Endothelial cell of umbilical vein (primary cell): ENCODE data around the gene KDM5B. TPM values are rescaled to one million over a fixed set of nuclear protein-coding genes. Genes with fewer than 3 reads are reported as not detected.

Source experiments
- BruUV-seq: library from RNA; stranded (reverse); fragments of 400-500 nt; replicated peaks from 2 replicates; lab custom pipeline; 2021; lab: Mats Ljungman, UMichigan
- CTCF ChIA-PET: fragments of 300-600, 350-600 bp; sonication (Branson Sonifier 250); formaldehyde crosslinking; loops from one replicate; lab custom pipeline; 2021; ENCODE audit warnings: antibody characterized with exemption, inconsistent platforms; lab: Charles Lee
- POLR2A ChIA-PET: fragments of 300-600, 350-600 bp; sonication (Branson Sonifier 250); formaldehyde crosslinking; loops from one replicate; lab custom pipeline; 2021; ENCODE audit warnings: antibody characterized with exemption, inconsistent platforms; lab: Charles Lee
- DNase-seq: peaks from one replicate; pipeline ENCODE4 v3.0.0-alpha.2; 2011; ENCODE audit warnings: low read depth, low spot score
- FAIRE-seq: peaks from 2 replicates; lab custom pipeline; 2011; peaks lifted over from hg19 to GRCh38; lab: Jason Lieb, UNC
- H2AFZ ChIP-seq: 2 replicates; pipeline ENCODE4 v1.6.0; 2012; ENCODE audit warnings: low read depth, low read length, control low read depth, inconsistent platforms
- H3K27ac ChIP-seq: 2 replicates; pipeline ENCODE4 v1.5.1; 2011; ENCODE audit warnings: low read depth, mild to moderate bottlenecking, control low read depth, low read length, moderate library complexity; ENCODE audit not compliant: insufficient read depth
- H3K27me3 ChIP-seq, 2 experiments: 2 replicates each; pipeline versions ENCODE4 v1.6.0 to v1.6.1; 2011; ENCODE audit warnings: low read length in 2 of 2, mixed read lengths in 1 of 2; ENCODE audit not compliant: control insufficient read depth in 2 of 2, insufficient read depth in 2 of 2
- H3K36me3 ChIP-seq, 2 experiments: 2 replicates in 1 of 2; 3 replicates in 1 of 2; pipeline ENCODE4 v1.5.1; 2011; ENCODE audit warnings: low read length in 2 of 2, mild to moderate bottlenecking in 1 of 2, moderate library complexity in 1 of 2; ENCODE audit not compliant: control insufficient read depth in 2 of 2, insufficient read depth in 2 of 2; ENCODE audit errors: extremely low read depth in 1 of 2
- H3K4me1 ChIP-seq: 3 replicates; pipeline ENCODE4 v1.5.1; 2011; ENCODE audit warnings: mild to moderate bottlenecking, low read length; ENCODE audit not compliant: control insufficient read depth, insufficient read depth; ENCODE audit errors: extremely low read depth
- H3K4me2 ChIP-seq: 2 replicates; pipeline ENCODE4 v1.6.1; 2011; ENCODE audit warnings: low read length, control low read depth, mixed read lengths; ENCODE audit not compliant: insufficient read depth
- H3K4me3 ChIP-seq, 3 experiments: fragments of 200-600 bp in 1 of 3; sonication (generic), shearing (Covaris generic) in 1 of 3; replicated peaks in 1 of 3; 2 replicates each; pipeline ENCODE4 v1.5.1; 2011 to 2016; ENCODE audit warnings: control low read depth in 3 of 3, low read length in 3 of 3, mild to moderate bottlenecking in 2 of 3, inconsistent platforms in 1 of 3, low read depth in 1 of 3, moderate library complexity in 1 of 3; ENCODE audit not compliant: insufficient read depth in 1 of 3
- H3K79me2 ChIP-seq: 2 replicates; pipeline ENCODE4 v1.6.0; 2012; ENCODE audit warnings: low read length, inconsistent platforms; ENCODE audit not compliant: control insufficient read depth, insufficient read depth
- H3K9ac ChIP-seq: replicated peaks from 2 replicates; pipeline ENCODE3; 2011; ENCODE audit warnings: low read length, control low read depth; ENCODE audit not compliant: insufficient read depth; ENCODE audit errors: extremely low read depth
- H3K9me1 ChIP-seq: replicated peaks from 3 replicates; pipeline ENCODE4 v1.6.0; 2011; ENCODE audit warnings: mild to moderate bottlenecking, low read length; ENCODE audit not compliant: control insufficient read depth, insufficient read depth; ENCODE audit errors: extremely low read depth
- H3K9me3 ChIP-seq: replicated peaks from 2 replicates; pipeline ENCODE4 v1.5.1; 2012; ENCODE audit warnings: low read length, inconsistent platforms; ENCODE audit not compliant: control insufficient read depth, insufficient read depth
- H4K20me1 ChIP-seq: replicated peaks from 2 replicates; pipeline ENCODE3; 2011; ENCODE audit warnings: mild to moderate bottlenecking, low read length; ENCODE audit not compliant: control insufficient read depth, insufficient read depth; ENCODE audit errors: extremely low read depth
- EZH2 ChIP-seq: IDR thresholded peaks from 2 replicates; pipeline ENCODE4 v1.6.1; 2012; ENCODE audit warnings: borderline replicate concordance, low read depth, mild to moderate bottlenecking, moderate library complexity, low read length, inconsistent platforms; ENCODE audit not compliant: severe bottlenecking
- FOS ChIP-seq: IDR thresholded peaks from 2 replicates; pipeline ENCODE4 v1.6.1; 2011; ENCODE audit warnings: mild to moderate bottlenecking, low read length, moderate library complexity, borderline replicate concordance; ENCODE audit not compliant: insufficient read depth
- JUN ChIP-seq: IDR thresholded peaks from 2 replicates; pipeline ENCODE4 v1.6.1; 2011; ENCODE audit warnings: borderline replicate concordance, low read depth; ENCODE audit not compliant: insufficient read length, insufficient read depth
- MYC ChIP-seq: IDR thresholded peaks from one replicate; pipeline ENCODE4 v1.6.1; 2011; ENCODE audit warnings: mild to moderate bottlenecking, low read depth, low read length
- POLR2A ChIP-seq: IDR thresholded peaks from 2 replicates; pipeline ENCODE4 v1.6.1; 2012; ENCODE audit warnings: low read depth, mild to moderate bottlenecking, control low read depth, low read length
- dilution Hi-C: fragments of 300-500 bp; cut with MboI; formaldehyde crosslinking; loops from one replicate; pipeline ENCODE4 v1.15.0; 2019; ENCODE audit warnings: low sequenced_read_pairs; ENCODE audit not compliant: extremely low pct_ligation_motif_present
- intact Hi-C: fragments of 100-400 bp; cut with micrococcal nuclease; formaldehyde crosslinking; loops from one replicate; pipeline ENCODE4 v1.10.0; 2022
- polyA plus RNA-seq, 4 experiments: library from polyadenylated mRNA; depleted of rRNA in 3 of 4; stranded (reverse) in 3 of 4; unstranded in 1 of 4; fragments of >200 nt; gene quantifications; 2 replicates each; pipeline versions ENCODE4 v1.2.1 to v1.2.3, GENCODE V29; 2011 to 2012; ENCODE audit warnings: missing spikeins in 1 of 4
- total RNA-seq: library from RNA; stranded (reverse); gene quantifications from 2 replicates; pipeline ENCODE4 v1.2.3, GENCODE V29; 2021
- TF ChIP-seq, protein P1 (sequence below), 2 donors: IDR thresholded peaks; 1 replicate in 1 of 2; 2 replicates in 1 of 2; pipeline ENCODE4 v1.5.1; 2011; ENCODE audit warnings: low read length in 2 of 2, mild to moderate bottlenecking in 2 of 2, moderate library complexity in 2 of 2, control low read depth in 1 of 2, inconsistent platforms in 1 of 2, low read depth in 1 of 2; ENCODE audit not compliant: insufficient read depth in 1 of 2; ENCODE audit errors: extremely low read depth in 1 of 2
- TF ChIP-seq, protein P2 (sequence below): IDR thresholded peaks from 2 replicates; pipeline ENCODE4 v1.6.1; 2011; ENCODE audit not compliant: insufficient read depth, insufficient read length

Gene KDM5B
- total and polyA plus RNA-seq, 2 donors (not counting 3 experiments of a cell fraction or from before 2014, with no cell fraction given) = 25.2 to 65.5 TPM

DNA sequence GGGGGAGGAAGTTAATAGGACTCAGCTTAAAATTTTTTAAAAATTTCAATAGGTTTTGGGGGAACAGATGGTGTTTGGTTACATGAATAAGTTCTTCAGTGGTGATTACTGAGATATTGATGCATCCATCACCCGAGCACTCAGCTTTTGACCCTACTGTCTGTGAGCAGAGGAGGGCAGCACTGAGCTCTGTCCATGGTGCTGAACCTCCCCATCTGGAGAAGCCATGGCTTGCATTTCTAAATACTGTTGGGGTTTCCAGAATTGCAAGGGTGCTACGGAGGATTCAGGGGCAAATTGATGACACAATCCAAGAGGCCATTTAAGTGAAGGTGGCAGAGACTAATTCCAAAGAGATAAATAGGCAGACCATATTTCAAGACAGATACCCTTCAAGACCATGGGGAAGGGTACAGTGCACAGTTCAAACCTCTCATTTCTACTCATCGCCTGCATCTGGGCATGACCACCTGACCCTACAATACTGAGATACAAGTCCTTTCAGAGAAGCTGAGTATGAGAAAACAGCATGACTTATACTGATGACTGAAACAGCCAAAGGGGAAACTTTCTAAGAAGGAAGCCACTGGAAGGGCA, 115.2 kb downstream of the KDM5B start:
- no peak for TF ChIP-seq EZH2
- TF ChIP-seq, protein P1, sequence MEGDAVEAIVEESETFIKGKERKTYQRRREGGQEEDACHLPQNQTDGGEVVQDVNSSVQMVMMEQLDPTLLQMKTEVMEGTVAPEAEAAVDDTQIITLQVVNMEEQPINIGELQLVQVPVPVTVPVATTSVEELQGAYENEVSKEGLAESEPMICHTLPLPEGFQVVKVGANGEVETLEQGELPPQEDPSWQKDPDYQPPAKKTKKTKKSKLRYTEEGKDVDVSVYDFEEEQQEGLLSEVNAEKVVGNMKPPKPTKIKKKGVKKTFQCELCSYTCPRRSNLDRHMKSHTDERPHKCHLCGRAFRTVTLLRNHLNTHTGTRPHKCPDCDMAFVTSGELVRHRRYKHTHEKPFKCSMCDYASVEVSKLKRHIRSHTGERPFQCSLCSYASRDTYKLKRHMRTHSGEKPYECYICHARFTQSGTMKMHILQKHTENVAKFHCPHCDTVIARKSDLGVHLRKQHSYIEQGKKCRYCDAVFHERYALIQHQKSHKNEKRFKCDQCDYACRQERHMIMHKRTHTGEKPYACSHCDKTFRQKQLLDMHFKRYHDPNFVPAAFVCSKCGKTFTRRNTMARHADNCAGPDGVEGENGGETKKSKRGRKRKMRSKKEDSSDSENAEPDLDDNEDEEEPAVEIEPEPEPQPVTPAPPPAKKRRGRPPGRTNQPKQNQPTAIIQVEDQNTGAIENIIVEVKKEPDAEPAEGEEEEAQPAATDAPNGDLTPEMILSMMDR (IDR thresholded peaks at IDR 0.05; ENCODE audit: extremely low read depth in 1 of 2, insufficient read depth in 1 of 2, low read depth in 1 of 2, low read length in 2 of 2) = peak in 1 of 2 donors; percentile 12

DNA sequence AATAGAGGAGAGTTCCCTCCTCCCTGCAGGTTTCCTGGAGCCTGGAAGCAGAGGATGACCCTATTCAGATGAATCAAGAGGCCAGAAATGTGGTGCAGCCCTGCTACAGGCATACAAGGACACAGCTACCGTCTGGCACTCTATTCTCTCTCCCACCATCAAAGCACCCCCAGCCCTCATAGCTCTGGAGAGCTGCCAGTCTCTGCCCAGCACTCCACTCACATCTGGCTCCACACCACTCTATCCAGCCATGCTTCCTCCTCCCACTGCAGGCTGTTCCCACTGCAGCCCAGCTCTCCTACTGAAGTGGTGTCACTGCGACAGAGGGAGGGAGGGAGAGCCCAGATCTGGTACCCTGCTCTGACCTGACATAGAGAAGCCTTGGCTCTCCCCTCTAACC, 116.4 kb downstream of the KDM5B start:
- FAIRE-seq (no peak), DNase-seq (no peak)
- no peak for TF ChIP-seq JUN
- TF ChIP-seq FOS = no peak
- no peak for TF ChIP-seq POLR2A
- TF ChIP-seq, protein P2, sequence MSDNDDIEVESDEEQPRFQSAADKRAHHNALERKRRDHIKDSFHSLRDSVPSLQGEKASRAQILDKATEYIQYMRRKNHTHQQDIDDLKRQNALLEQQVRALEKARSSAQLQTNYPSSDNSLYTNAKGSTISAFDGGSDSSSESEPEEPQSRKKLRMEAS = no peak
- TF ChIP-seq MYC = no peak
- H3K4me1 ChIP-seq = no peaks in the 10 kb centered on the region
- POLR2A ChIA-PET = interaction anchor here (0.6 kb wide), 1 partner anchor 15 kb away, joined by 3 read pairs; no protein-coding TSS in a partner anchor
- dilution Hi-C loops = no loop called here
- CTCF ChIA-PET = interaction anchor here (0.9 to 2.4 kb wide), 7 partner anchors 9 to 499 kb away, joined by 3 to 7 read pairs (median 5); partner anchors contain the start of gene LGR6
- intact Hi-C loops = loop anchor here (5.0 kb wide), 1 partner anchor 35 kb away; no protein-coding TSS in a partner anchor
- no peak overlapping the region for H3K4me3 ChIP-seq
- H3K27me3 ChIP-seq = no peaks in the 10 kb centered on the region
- no peak overlapping the region for H2AFZ ChIP-seq
- H3K9ac ChIP-seq = no peak overlapping the region
- H3K36me3 ChIP-seq = no peaks in the 10 kb centered on the region
- H3K9me1 ChIP-seq = no peaks in the 10 kb centered on the region
- no peaks in the 10 kb centered on the region for H3K79me2 ChIP-seq
- H3K9me3 ChIP-seq = no peaks in the 10 kb centered on the region
- no peak overlapping the region for H3K4me2 ChIP-seq
- no peak overlapping the region for H3K27ac ChIP-seq
- no TSS peak for BruUV-seq
- H4K20me1 ChIP-seq = no peaks in the 10 kb centered on the region

More for the DNA sequence above, 115.2 kb downstream of the KDM5B start:
- peaks cover 0 to under 1% of the 10 kb centered on the region in 2 experiments for H3K27me3 ChIP-seq
- H3K4me3 ChIP-seq = no peak overlapping the region
- H4K20me1 ChIP-seq = no peaks in the 10 kb centered on the region
- FAIRE-seq = peak; percentile 88
- H3K9me3 ChIP-seq = no peaks in the 10 kb centered on the region
- no peaks in the 10 kb centered on the region for H3K9me1 ChIP-seq
- CTCF ChIA-PET = interaction anchor here (0.7 to 2.4 kb wide), 11 partner anchors 10 to 500 kb away, joined by 3 to 7 read pairs (median 4); partner anchors contain the start of gene LGR6
- no peaks in the 10 kb centered on the region for H3K79me2 ChIP-seq
- H3K36me3 ChIP-seq = no peaks in the 10 kb centered on the region
- H3K4me1 ChIP-seq = no peaks in the 10 kb centered on the region
- POLR2A ChIA-PET = no interaction called here
- H3K4me2 ChIP-seq = no peak overlapping the region
- peak; percentile 55 for DNase-seq
- dilution Hi-C loops = no loop called here
- no peak overlapping the region for H3K9ac ChIP-seq
- no peak overlapping the region for H2AFZ ChIP-seq
- no peak overlapping the region for H3K27ac ChIP-seq
- intact Hi-C loops = loop anchor here (5.0 kb wide), 1 partner anchor 36 kb away; no protein-coding TSS in a partner anchor
- no TSS peak for BruUV-seq
